Measurements from ENCODE around the gene TRAPPC6A. TPM values are rescaled to one million over a fixed set of nuclear protein-coding genes. Genes with fewer than 3 reads are reported as not detected.

The TRAPPC6A gene
- total RNA-seq, 1 donor from 2014 or later, result 42.8 TPM

DNA sequence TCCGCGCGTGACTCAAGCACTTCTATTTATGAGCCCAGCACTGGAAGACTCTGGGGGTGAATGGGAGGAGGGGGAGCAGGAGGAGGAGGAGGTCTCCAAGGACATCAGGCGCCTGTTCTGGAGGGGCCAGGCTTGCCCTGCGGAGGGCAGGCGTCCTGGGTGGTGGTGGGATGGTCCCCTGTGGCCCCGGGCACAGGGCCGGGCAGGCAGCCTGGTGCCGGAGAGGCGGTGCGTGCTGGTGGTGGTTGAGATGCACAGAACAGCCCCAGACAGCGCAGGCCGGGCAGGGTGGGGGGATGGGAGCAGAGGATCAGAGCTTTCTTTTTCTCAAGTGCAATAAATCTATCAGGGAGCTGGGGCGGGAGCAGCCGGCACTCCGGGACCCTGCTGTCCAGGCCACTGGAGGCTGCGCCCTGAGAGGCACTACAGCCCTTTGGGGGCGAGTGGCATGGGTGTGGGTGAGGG is 31.3 kb downstream of the TRAPPC6A start:
- Mint-ChIP-seq H3K4me1 (no peaks in the 10 kb centered on the region), H3K27me3 (ENCODE audit: low read depth) (peaks cover 8% of the 10 kb centered on the region), H3K4me3 (no peak overlapping the region), H3K27ac (no peak overlapping the region), H3K36me3 (peaks cover 14% of the 10 kb centered on the region), H3K9me3 (no peaks in the 10 kb centered on the region)
- DNase-seq (ENCODE audit: low spot score in 2 of 2, unreplicated experiment in 2 of 2), result no peak
- TF ChIP-seq, protein P1, sequence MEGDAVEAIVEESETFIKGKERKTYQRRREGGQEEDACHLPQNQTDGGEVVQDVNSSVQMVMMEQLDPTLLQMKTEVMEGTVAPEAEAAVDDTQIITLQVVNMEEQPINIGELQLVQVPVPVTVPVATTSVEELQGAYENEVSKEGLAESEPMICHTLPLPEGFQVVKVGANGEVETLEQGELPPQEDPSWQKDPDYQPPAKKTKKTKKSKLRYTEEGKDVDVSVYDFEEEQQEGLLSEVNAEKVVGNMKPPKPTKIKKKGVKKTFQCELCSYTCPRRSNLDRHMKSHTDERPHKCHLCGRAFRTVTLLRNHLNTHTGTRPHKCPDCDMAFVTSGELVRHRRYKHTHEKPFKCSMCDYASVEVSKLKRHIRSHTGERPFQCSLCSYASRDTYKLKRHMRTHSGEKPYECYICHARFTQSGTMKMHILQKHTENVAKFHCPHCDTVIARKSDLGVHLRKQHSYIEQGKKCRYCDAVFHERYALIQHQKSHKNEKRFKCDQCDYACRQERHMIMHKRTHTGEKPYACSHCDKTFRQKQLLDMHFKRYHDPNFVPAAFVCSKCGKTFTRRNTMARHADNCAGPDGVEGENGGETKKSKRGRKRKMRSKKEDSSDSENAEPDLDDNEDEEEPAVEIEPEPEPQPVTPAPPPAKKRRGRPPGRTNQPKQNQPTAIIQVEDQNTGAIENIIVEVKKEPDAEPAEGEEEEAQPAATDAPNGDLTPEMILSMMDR (IDR thresholded peaks at IDR 0.05; ENCODE audit: unreplicated experiment), result no peak

DNA sequence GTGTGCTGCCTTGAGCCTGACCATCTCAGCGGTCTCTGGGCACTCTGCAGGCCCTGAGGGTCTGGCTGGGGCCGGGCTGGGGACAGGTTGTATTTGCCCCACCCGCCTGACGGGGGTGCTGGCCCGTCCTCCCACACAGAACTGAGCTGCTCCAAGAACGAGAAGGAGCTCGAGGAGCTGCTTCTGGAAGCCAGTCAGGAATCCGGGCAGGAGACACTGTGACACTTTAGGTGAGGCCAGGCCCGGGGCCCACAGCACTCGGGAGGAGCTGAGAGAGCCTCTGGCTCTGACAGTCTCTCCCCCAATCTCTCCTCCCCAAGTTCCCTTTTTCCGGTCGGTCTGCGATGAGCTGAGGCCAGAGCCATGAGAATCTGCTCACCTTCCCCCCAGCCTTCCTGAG is 31.8 kb downstream of the TRAPPC6A start:
- DNase-seq (ENCODE audit: low spot score in 2 of 2, unreplicated experiment in 2 of 2), result no peak
- TF ChIP-seq, protein P1 (IDR thresholded peaks at IDR 0.05; ENCODE audit: unreplicated experiment), result no peak
- peaks cover 14% of the 10 kb centered on the region for H3K36me3 Mint-ChIP-seq
- no peaks in the 10 kb centered on the region for H3K9me3 Mint-ChIP-seq
- peaks cover 2% of the 10 kb centered on the region for H3K27me3 Mint-ChIP-seq (ENCODE audit: low read depth)
- H3K4me3 Mint-ChIP-seq, result no peak overlapping the region
- no peaks in the 10 kb centered on the region for H3K4me1 Mint-ChIP-seq
- no peak overlapping the region for H3K27ac Mint-ChIP-seq

DNA sequence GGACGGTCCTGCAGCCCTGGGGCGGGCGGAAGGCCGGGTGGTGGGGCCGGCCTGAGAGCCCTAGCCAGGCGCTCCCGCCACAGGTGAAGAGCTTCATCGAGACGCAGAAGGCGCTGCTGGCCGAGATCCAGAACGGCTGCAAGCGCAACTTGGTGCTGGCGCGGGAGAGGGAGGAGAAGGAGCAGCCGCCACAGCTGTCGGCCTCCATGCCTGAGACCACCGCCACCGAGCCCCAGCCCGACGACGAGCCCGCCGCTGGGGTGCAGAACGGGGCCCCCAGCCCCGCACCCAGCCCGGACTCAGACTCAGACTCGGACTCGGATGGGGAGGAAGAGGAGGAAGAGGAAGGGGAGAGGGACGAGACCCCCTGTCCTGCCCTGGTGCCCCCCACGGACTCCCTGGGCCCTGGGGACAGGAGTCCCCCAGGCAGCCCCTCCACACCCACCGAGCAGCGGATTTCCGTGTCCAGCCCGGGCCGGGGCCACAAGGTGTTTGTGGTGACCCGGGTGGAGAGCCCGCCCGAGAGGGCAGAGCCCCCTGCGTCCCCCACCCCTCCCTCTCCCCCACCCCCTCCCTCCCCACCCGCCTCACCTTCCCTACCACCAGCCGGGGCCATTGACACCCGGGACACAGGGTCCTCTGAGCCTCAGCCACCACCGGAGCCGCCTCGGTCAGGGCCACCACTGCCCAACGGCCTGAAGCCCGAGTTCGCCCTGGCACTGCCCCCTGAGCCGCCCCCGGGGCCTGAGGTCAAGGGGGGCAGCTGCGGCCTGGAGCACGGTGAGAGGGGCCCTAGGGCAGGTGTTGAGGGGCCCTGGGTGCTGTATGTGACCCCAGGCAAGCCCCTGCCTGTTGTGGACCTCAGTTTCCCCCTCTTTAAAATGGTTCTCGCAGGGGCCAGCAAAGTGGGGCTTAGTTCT is 32.5 kb downstream of the TRAPPC6A start:
- Mint-ChIP-seq H3K27me3 (ENCODE audit: low read depth) (no peaks in the 10 kb centered on the region), H3K36me3 (peaks cover 14% of the 10 kb centered on the region), H3K4me1 (no peaks in the 10 kb centered on the region), H3K4me3 (no peak overlapping the region), H3K9me3 (no peaks in the 10 kb centered on the region), H3K27ac (no peak overlapping the region)
- DNase-seq (ENCODE audit: low spot score in 2 of 2, unreplicated experiment in 2 of 2), result no peak
- TF ChIP-seq, protein P1 (IDR thresholded peaks at IDR 0.05; ENCODE audit: unreplicated experiment), result no peak

DNA sequence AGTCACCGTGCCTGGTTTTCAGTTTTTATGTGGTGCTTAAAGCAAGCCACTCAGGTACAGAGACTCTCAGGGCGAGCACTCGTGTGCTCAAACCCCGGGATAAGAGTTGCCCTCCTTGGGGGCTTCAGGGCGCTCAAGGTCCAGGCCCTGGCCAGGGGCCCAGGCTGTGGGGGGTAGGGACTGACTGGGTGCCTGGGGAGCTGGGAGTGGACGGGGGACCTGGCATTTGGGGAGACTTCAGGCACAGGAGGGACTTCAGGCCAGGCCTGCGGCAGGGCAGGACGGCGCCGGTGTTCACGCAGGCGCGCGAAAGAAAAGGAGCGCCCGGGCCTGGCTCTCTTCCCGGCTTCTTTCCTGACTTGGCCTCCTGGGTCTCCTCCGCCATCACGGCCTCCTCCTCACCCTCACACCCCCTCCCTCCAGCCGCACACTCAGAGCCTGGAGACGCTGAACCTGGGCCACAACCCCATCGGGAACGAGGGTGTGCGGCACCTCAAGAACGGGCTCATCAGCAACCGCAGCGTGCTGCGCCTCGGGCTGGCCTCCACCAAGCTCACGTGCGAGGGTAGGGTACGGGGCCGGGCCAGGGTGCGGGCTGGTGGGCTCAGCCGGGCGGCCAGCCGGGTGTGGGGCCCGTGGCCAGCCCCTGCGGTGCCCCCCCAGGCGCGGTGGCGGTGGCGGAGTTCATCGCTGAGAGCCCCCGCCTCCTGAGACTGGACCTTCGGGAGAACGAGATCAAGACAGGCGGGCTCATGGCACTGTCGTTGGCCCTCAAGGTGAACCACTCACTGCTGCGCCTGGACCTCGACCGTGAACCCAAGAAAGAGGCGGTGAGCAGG is 33.4 kb downstream of the TRAPPC6A start:
- no peak for DNase-seq (ENCODE audit: low spot score in 2 of 2, unreplicated experiment in 2 of 2)
- Mint-ChIP-seq H3K9me3 (no peaks in the 10 kb centered on the region), H3K27ac (no peak overlapping the region), H3K4me3 (no peak overlapping the region), H3K4me1 (no peaks in the 10 kb centered on the region), H3K27me3 (ENCODE audit: low read depth) (no peaks in the 10 kb centered on the region), H3K36me3 (peaks cover 14% of the 10 kb centered on the region)
- TF ChIP-seq, protein P1 (IDR thresholded peaks at IDR 0.05; ENCODE audit: unreplicated experiment), result no peak

DNA sequence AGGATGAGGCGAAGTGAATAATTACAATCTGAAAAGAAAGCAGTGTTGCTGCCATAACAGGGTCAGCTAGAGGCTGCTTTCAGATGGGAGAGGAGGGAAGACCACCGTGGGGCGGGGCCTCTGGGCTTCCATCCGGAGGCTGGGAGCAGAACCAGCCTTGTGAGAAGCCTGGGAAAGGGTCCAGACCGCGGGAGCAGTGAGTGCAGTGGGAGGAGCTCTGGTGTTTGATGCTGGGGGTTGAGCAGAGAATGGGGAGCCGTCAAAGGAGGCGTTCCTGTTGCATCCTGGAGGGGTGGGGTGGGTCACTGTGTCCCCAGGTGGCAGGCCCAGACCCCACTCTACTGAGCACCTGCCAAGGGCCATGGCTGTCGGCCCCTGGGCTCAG is 35.3 kb downstream of the TRAPPC6A start:
- no peaks in the 10 kb centered on the region for H3K27me3 Mint-ChIP-seq (ENCODE audit: low read depth)
- no peak overlapping the region for H3K27ac Mint-ChIP-seq
- TF ChIP-seq, protein P1 (IDR thresholded peaks at IDR 0.05; ENCODE audit: unreplicated experiment), result no peak
- H3K4me1 Mint-ChIP-seq, result peaks cover 4% of the 10 kb centered on the region
- no peaks in the 10 kb centered on the region for H3K9me3 Mint-ChIP-seq
- H3K36me3 Mint-ChIP-seq, result peaks cover 10% of the 10 kb centered on the region
- no peak for DNase-seq (ENCODE audit: low spot score in 2 of 2, unreplicated experiment in 2 of 2)
- no peak overlapping the region for H3K4me3 Mint-ChIP-seq
